Osteocyte (in vitro differentiated cells): Measurements from ENCODE around the gene AP2A2. TPM values are rescaled to one million over a fixed set of nuclear protein-coding genes. Genes with fewer than 3 reads are reported as not detected.

ENCODE experiments used
- DNase-seq: peaks from one replicate; pipeline ENCODE4 v3.0.0; 2021; ENCODE audit warnings: mixed read lengths; ENCODE audit not compliant: unreplicated experiment; ENCODE audit errors: extremely low spot score
- H3K27ac Mint-ChIP-seq: one replicate; pipeline ENCODE4 v1.8.0; 2021; ENCODE audit warnings: mild to moderate bottlenecking, mixed read lengths; ENCODE audit not compliant: unreplicated experiment
- H3K27me3 Mint-ChIP-seq: one replicate; pipeline ENCODE4 v1.8.0; 2021; ENCODE audit warnings: mixed read lengths; ENCODE audit not compliant: unreplicated experiment
- H3K36me3 Mint-ChIP-seq: one replicate; pipeline ENCODE4 v1.8.0; 2021; ENCODE audit warnings: mixed read lengths; ENCODE audit not compliant: unreplicated experiment
- H3K4me1 Mint-ChIP-seq: one replicate; pipeline ENCODE4 v1.8.0; 2021; ENCODE audit warnings: mixed read lengths; ENCODE audit not compliant: unreplicated experiment
- H3K4me3 Mint-ChIP-seq: one replicate; pipeline ENCODE4 v1.8.0; 2021; ENCODE audit warnings: mild to moderate bottlenecking, moderate library complexity, mixed read lengths; ENCODE audit not compliant: unreplicated experiment
- H3K9me3 Mint-ChIP-seq: one replicate; pipeline ENCODE4 v1.8.0; 2021; ENCODE audit warnings: mixed read lengths; ENCODE audit not compliant: unreplicated experiment
- CTCF ChIP-seq: fragments of 200-600 bp; sonication (generic); IDR thresholded peaks from 2 replicates; pipeline ENCODE4 v1.5.0; 2021; ENCODE audit warnings: antibody characterized with exemption, mild to moderate bottlenecking, moderate library complexity
- total RNA-seq: library from RNA; stranded (reverse); gene quantifications from 2 replicates; pipeline ENCODE4 v1.2.1, GENCODE V29; 2021

The AP2A2 gene
- total RNA-seq, 1 donor from 2014 or later: 102 TPM

- Mint-ChIP-seq H3K4me1 (peaks cover 32% of the 10 kb centered on the region), H3K4me3 (no peak overlapping the region), H3K27ac (no peak overlapping the region), H3K27me3 (no peaks in the 10 kb centered on the region), H3K36me3 (peaks cover 5% of the 10 kb centered on the region), H3K9me3 (no peaks in the 10 kb centered on the region)
- DNase-seq: no peak
- no peak for TF ChIP-seq CTCF
Measured at GRCh38 chr11:953512-953911, 27.8 kb downstream of the AP2A2 start.

GRCh38 chr11:954392-955153 lies 28.9 kb downstream of the AP2A2 start:
- TF ChIP-seq CTCF: no peak
- peaks cover 7% of the 10 kb centered on the region for H3K36me3 Mint-ChIP-seq
- H3K4me1 Mint-ChIP-seq: peaks cover 32% of the 10 kb centered on the region
- no peak for DNase-seq
- H3K27ac Mint-ChIP-seq: peak overlapping the region; percentile 36
- H3K9me3 Mint-ChIP-seq: no peaks in the 10 kb centered on the region
- H3K4me3 Mint-ChIP-seq: no peak overlapping the region
- H3K27me3 Mint-ChIP-seq: no peaks in the 10 kb centered on the region

- H3K9me3 Mint-ChIP-seq: no peaks in the 10 kb centered on the region
- no peak for TF ChIP-seq CTCF
- no peak overlapping the region for H3K4me3 Mint-ChIP-seq
- H3K36me3 Mint-ChIP-seq: peaks cover 4% of the 10 kb centered on the region
- DNase-seq: no peak
- H3K4me1 Mint-ChIP-seq: peaks cover 32% of the 10 kb centered on the region
- peak overlapping the region; percentile 31 for H3K27ac Mint-ChIP-seq
- no peaks in the 10 kb centered on the region for H3K27me3 Mint-ChIP-seq
Measured at GRCh38 chr11:955154-956063, 29.7 kb downstream of the AP2A2 start.

- no peak overlapping the region for H3K4me3 Mint-ChIP-seq
Measured at GRCh38 chr11:957212-957920, 31.7 kb downstream of the AP2A2 start.

More at GRCh38 chr11:957212-957920, 31.7 kb downstream of the AP2A2 start:
- peaks cover 11% of the 10 kb centered on the region for H3K36me3 Mint-ChIP-seq
- no peaks in the 10 kb centered on the region for H3K9me3 Mint-ChIP-seq
- DNase-seq: no peak
- H3K27me3 Mint-ChIP-seq: no peaks in the 10 kb centered on the region
- no peak overlapping the region for H3K27ac Mint-ChIP-seq
- TF ChIP-seq CTCF: no peak
- H3K4me1 Mint-ChIP-seq: peaks cover 27% of the 10 kb centered on the region
